Left colon (tissue), 2 donors: ENCODE results near the gene STMN3. TPM values are rescaled to one million over a fixed set of nuclear protein-coding genes. Genes with fewer than 3 reads are reported as not detected.
"Not testable (repeated sequence)": the region's sequence is repeated elsewhere in the genome, so short reads cannot be mapped to it uniquely, and the experiment has no call there.

Source experiments
- ATAC-seq: fragments of 200-7000 bp; cut with Tn5 transposase; one replicate; pipeline ENCODE4 v1.9.1; 2020; ENCODE audit warnings: mild to moderate bottlenecking, moderate library complexity
- DNase-seq, 2 donors: peaks; one replicate each; pipeline ENCODE4 v3.0.0-alpha.2; 2020
- intact Hi-C, 2 donors: fragments of 100-400 bp; cut with DNase I in 1 of 2; cut with micrococcal nuclease in 1 of 2; formaldehyde crosslinking; loops; one replicate each; pipeline versions ENCODE4 v1.11.2 to v1.14.0; 2022; cut with DNase I, micrococcal nuclease
- total RNA-seq, 2 donors: library from RNA; stranded (reverse); fragmentation: NEBNext Ultra II Directional; extraction: Animal tissue kit (Norgen Biotek cat#: 25700); gene quantifications; one replicate each; pipeline ENCODE4 v1.2.1, GENCODE V29; 2021
- donor health status: DM: no; HTN: no; CAD: no.
- donor health status: DM: yes; HTN: yes; CAD: no.

Gene STMN3
- total RNA-seq, 2 donors from 2014 or later: 2.9 to 5.5 TPM

DNA sequence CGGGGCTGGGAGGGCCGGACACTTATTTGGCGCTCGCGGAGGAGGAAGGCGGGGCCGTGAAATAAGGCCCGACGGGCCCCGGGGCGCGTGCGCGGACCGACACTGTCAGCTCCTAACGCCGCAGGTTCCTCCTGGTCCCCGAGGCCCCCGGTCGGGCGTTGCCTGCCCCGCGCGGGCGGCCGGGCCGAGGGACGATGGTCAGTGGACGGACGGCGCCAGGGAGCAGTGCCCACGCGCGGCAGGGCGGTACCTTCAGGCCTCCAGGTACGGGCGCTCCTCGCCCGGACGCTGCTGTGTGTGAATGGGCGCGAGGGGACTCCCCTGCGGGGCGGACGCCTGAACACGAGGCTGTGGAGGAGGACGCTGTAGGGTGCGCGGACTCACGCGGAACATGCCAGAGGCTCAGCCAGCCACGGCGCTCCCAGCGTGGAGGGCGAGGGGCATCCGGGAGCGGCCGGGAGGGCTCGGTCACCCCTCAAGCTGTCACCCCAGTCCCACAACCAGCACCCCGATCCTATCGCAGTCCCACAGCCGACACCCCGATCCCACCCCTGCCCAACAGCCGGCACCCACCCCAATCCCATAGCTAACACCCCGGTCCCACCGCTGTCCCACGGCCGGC is 26.0 kb downstream of the STMN3 start:
- DNase-seq (peak; percentile 94 to 96), ATAC-seq (peak; percentile 87)
- intact Hi-C loops: no loop called here

DNA sequence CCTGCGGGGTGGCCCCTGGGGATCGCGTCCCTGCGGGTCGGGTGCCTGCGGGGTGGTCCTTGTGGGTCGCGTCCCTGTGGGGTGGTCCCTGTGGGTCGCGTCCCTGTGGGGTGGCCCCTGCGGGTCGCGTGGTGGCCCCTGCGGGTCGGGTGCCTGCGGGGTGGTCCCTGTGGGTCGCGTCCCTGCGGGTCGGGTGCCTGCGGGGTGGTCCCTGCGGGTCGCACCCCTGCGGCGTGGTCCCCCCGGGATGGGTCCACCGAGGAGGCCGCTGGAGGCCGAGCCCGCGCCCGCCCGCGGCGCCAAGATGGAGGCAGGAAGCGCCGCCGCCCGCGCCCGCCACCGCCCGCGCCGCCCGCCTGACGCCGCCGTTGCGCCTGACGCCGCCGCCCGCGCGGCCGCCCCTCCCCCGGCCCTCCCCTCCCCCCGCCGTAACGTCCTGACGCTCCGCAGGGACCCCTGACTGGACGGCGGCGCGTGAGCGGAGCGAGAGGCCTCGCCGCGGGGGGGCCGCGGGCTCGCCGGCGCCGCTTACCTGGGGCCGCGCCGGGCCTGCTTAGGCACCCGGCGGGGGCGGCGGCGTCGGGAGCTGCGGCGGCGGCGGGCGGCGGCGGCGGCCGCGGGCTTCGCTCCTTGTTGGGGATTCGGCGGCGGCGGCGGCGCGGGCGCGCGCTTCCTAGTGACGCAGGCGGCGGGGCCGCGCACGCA is 26.6 kb downstream of the STMN3 start, which contains the start of gene GMEB2:
TSS of gene GMEB2 (minus strand) at position 678 of the 705 bp plus-strand sequence. CDS start 7,704 bp downstream, outside the sequence.
- intact Hi-C loops: no loop called here
- DNase-seq (peak; percentile 61 to 80), ATAC-seq (peak; percentile 49)

DNA sequence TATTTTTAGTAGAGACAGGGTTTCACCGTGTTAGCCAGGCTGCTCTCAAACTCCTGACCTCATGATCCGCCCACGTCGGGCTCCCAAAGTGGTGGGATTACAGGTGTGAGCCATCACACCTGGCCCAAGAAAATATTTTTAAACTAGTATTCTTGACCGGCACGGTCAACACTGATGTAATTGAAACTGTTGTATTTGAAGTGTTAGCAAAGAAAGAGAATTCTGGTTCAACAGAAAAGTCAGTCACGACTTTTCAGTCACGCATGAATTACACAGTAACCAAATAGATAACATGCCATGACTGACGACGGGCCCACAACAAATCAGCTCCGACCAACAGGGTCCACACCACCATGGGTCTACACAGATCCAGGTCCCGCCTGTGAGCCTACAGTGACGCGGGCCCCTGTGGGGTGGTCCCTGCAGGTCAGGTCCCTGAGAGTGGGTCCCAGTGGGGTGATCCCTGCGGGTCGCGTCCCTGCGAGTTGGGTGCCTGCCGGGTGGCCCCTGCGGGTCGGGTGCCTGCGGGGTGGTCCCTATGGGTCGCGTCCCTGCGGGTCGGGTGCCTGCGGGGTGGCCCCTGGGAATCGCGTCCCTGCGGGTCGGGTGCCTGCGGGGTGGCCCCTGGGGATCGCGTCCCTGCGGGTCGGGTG is 27.3 kb downstream of the STMN3 start:
- ATAC-seq (no peak), DNase-seq (peak in 1 of 2 donors; percentile 39)
- intact Hi-C loops: no loop called here

DNA sequence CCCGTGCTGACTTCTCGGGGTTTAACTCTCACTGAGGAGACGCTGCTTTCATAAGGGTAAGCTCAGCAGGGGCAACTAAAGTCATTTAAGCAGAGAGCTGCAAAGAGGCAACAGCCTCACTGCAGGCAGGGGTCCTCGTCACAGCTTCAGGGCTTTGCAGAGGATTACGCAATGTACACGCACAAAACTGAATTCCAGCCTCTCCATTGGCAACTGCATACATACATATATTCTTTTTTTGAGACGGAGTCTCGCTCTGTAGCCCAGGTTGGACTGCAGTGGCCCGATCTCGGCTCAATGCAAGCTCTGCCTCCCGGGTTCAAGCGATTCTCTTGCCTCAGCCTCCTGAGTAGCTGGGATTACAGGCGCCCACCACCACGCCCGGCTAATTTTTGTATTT is 28.7 kb downstream of the STMN3 start:
- intact Hi-C loops: no loop called here
- ATAC-seq (no peak), DNase-seq (no peak)

DNA sequence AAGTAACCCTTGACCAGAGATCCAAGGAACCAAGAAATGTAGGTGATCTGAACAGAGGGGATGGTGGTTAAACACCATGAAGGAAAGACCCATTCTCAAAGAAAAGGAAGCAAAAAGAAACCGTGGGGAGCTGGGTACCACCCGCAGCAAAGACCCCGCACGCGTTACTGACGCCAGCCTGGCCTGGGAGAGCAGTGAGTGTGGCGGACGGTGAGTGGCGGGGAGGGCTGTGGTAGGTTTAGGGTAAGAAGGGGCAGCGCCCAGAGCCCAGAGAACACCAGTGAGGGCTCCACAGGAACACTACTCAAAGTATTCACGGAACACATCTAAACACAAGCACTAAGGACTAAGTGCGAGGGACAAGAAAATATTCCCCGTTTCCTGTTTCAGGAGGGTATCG is 30.5 kb downstream of the STMN3 start:
- intact Hi-C loops: no loop called here
- ATAC-seq (no peak), DNase-seq (no peak)

DNA sequence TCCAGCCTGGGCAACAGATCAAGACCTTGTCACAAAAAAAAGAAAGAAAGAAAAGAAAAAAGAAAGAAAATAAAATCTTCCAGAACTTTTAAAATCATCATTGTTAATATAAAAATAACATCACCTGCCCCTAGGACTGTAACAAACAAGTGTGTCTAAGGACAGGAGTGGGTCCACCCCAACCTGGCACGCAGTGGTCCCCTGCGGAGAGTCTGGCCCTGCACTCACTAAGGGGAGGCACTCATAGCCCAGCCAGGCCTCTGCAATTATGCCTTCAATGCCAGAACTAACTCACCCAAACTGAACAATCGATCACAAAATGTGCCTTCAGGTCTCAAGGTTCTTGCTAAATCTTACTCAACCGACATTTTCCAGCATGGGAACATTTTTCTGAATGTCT is 31.1 kb downstream of the STMN3 start:
- DNase-seq (no peak), ATAC-seq (no peak)
- intact Hi-C loops: no loop called here

DNA sequence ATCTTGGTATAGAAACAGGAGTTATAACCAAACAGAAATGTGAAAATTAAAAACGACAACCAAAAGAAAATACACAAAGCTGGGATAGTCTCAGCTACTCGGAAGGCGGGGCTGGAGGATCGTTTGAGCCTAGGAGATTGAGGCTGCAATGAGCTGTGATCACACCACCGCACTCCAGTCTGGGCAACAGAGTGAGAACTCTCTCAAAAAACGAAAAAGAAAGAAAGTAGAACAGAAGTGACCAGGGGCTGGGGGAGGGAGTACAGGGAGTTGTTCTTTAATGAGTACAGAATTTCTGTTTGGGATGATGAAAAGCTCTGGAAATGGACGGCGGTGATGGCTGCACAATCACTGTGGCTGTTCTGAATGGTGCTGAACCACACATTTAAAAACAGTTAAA is 32.2 kb downstream of the STMN3 start:
- ATAC-seq: no peak
- intact Hi-C loops: no loop called here
- DNase-seq: no peak

DNA sequence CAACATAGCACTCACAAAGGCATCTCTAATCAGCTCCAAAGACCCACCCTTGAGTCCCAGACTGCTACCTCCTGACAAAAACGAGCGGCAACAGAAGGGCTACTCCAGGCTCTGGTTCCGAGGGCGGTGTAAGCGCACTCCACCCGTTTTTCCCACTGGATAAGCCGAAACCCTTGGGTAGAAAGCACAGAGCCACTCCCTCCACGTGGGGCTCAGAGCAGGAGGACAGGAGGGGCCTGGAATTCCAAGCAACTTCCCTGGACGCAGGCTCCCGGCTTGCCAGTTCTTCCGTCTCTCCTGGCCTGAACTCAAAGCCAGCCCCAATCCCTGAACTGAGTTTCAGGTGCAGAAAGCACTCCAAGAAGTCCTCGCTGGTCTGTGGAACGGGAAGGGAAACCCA is 33.7 kb downstream of the STMN3 start:
- DNase-seq (no peak), ATAC-seq (no peak)
- intact Hi-C loops: no loop called here

DNA sequence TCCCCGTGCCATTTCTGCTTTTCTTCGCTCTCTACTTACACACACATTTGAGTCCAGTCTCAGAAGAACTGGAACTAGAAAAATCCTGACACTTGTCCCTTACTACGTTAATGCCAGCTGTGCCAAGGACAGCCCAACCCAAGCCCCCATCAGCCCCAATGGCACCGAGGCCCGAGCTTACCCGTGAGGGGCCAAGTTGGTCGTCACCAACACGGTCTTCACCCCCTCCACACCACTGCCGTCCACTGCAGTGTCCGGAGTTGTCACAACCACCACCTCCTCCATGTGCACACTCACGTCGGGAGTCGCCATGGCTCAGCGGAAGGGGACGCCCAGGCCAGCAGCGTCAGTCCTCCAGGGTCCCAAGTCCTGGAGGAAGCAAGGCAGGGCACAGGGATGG is 34.1 kb downstream of the STMN3 start:
- ATAC-seq (no peak), DNase-seq (no peak)
- intact Hi-C loops: no loop called here

DNA sequence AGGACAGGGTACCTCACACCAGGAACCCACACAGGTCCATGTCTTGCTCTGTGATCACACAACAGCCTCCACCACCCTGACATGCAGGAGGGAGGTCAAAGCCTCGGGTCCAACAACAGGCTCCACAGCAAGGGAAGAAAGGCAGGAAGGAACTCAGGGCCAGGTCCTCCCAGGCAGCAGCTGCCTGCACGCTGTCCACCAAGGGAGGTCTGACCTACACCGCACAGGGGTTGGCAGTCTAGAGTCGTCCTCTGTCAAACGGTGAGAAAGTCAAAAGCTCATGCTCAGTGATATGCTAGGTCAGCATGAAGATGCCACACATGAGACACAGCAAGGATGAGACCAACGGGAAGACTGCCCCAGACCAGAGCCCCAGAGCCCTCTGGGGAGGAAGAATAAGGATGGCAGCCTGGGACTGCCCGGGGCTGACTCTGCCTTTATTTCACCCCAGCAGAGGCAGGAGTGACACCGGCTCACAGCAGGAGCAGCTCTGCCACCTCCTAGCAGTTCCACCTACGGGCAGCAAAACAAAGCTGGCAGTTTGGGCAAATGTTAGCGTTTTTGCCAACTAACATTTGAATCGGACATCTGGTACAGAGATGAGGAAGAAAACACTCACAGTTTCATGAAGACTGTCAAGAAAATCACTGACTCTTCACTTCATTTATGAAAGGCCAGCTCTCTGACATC is 34.8 kb downstream of the STMN3 start:
- ATAC-seq: no peak

DNA sequence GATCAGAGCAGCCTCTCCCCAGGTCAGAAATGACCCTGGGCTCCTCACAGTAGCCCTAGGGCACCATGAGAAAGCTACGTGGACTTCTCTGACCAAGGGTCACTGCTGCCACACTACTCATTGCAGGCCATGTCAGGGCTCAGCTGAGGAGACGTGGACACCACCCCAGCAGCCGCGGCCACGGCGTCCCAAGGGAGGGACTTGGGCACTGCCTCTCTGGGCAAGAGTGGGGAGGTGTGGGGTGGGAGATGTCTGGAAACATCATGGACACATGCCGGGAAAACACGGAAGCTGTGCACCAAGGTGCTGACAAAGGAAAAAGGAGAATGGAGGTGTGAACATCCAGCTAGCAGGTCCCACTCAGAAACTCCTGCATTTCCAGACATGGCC is 35.4 kb downstream of the STMN3 start:
- DNase-seq (no peak), ATAC-seq (no peak)
- intact Hi-C loops: no loop called here

More for the DNA sequence above, 34.8 kb downstream of the STMN3 start:
- DNase-seq: no peak
- intact Hi-C loops: no loop called here

DNA sequence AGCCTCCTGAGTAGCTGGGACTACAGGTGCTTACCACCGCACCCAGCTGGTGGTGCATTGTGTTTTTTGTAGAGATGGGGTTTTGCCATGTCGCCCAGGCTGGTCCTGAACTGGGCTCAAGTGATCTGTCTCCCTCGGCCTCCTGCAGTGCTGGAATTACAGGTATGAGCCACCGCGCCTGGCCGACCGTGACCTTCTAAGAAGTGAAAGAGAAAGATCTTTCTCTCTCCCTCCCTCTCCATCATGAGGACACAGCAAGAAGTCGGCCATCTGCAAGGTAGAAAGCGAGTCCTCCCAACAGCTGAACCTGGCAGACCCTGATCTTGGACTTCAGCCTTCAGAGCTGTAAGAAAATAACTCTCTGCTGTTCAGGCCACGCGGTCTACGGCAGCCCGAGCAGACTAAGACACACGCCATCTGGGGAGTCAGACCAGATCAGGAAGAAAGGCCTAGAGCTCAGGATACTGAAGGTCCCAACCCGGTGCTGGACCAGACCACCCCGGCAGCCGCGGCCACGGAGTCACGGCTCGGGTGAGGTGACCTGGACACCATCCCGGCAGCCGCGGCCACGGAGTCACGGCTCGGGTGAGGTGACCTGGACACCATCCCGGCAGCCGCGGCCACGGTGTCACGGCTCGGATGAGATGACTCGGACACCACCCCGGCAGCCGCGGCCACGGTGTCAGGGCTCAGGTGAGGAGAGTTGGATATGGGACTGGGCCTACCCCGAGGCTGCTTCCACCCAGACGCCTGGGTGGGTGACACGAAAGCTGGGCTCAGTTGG is 35.9 kb downstream of the STMN3 start:
- no peak for ATAC-seq
- intact Hi-C loops: no loop called here
- no peak for DNase-seq

DNA sequence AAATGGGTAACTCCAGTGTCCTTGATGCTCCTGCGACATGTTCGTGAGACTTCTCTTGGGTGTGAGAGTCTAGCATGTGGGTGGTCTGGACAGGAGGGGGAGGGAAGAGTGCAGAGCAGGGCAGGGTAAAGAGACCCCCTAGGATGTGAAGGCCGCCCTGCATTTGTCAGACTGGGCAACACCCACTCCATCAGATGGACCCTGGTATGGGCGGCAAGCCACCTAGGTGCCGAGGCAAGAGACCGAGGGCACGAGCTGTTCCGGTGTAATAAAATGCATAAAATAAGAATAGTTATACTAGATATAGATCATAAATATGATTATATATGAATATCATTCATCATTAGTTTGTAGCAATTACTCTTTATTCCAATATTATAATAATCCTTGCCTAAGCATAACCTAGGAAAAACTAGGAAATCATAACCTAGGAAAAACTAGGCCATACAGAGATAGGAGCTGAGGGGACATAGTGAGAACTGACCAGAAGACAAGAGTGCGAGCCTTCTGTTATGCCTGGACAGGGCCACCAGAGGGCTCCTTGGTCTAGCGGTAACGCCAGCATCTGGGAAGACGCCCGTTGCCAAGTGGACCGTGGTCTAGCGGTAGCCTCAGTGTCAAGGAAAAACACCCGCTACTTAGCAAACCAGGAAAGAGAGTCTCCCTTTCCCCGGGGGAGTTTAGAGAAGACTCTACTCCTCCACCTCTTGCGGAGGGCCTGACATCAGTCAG is 39.2 kb downstream of the STMN3 start:
- DNase-seq, intact Hi-C loops, ATAC-seq: not testable (repeated sequence)

DNA sequence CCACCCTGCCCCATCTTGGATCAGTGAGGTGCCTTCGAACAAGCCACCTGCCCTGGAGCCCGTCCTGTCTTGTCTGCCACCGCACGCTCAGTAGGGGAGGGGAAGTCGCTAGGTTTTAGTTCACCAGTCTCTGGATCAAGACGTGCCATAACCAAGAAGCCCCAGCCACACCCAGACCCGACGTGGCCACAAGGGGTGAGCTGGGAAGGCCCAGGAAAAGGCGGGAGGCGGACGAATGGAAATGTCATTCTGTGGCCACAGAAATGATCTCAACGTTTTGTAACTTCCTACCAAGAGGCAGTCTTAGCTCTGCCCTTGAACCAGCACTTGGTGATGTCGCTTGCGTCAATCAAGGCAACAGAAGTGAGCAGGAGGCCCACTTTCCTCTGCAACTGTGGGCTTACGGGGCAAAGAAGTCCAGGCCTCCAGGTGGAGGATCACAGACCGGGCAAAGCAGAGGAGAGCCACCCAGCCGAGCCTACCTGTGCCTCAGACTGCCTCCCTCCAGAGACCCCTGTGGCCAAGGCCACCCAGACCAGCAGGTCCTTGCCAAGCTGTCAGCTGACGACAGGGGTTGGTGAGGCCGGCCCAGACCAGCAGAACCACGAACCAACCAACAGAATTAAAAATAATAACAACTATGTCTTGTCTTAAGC is 40.8 kb downstream of the STMN3 start:
- ATAC-seq (no peak), DNase-seq (no peak)
- intact Hi-C loops: no loop called here

DNA sequence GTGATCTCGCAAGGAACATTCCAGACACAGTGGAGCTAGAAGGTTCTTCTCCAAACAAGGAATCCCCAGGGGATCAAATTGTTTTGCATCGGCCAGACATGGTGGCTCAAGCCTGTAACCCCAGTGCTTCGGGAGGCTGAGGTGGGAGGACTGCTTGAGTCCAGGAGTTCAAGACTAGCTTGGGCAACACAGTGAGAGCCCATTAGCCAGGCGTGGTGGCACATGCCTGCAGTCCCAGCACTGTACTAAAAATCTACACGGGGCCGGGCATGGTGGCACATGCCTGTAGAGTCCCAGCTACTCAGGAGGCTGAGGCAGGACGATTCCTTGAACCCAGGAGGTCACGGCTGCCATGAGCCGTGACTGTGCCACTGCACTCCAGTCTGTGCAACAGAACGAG is 41.6 kb downstream of the STMN3 start:
- no peak for DNase-seq
- intact Hi-C loops: no loop called here
- no peak for ATAC-seq

DNA sequence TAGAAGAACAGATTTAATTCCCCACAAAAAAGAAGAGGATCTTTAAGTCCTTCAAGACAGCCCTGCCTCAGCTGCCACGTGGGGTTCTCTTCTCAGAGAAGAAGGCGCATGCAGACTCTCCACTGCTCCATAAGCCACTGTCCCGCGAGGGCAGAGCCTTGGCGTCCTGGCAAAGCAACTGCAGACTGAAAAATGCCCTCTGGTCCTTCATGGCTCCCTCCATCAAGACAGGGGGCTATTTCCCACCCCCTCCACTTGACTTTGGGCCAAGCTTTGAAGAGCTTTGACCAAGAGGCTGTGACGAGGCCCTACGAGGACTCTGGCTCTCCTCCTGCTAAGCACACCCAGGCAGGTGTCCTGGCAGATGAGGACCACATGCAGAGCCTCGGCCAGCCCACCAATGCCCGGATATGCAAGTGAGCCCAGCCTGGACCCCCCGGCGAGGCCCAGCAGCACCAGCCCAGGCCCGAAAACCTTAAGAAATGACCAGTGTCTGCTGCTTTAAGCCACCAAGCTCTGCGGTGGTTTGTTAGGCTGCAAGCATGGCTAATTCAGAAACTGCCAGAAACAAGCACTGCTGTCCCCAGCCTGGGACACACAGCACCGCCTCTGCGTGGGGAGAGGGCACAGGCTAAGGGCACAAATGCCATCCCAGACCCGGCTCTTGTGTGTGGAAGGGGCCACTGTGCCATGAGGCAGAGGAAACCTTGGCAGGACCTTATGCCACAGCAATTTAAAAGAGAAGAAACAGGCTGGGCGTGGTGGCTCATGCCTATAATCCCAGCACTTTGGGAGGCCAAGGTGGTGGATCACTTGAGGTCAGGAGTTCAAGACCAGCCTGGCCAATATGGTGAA is 42.4 kb downstream of the STMN3 start:
- no peak for ATAC-seq
- DNase-seq: no peak
- intact Hi-C loops: no loop called here

DNA sequence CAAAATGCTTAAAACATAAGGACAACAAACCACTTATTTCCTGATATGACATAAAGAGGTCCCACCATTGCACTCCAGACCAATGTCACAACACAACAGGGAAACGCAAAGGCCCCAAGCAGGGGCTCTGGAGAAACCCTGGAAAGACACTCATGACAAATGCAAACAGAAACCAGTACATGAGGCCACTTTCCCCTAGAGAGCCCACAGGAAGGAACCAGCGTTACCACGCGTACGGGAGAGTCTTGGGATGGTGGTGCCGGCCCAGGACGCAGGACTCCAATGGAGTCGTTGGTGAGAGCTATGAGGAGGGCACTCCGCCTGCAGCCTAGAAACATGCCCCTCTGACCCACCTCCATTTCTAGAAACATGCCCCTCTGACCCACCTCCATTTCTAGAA is 46.5 kb downstream of the STMN3 start:
- intact Hi-C loops: no loop called here
- ATAC-seq: no peak
- no peak for DNase-seq
